Activated naive CD8-positive, alpha-beta T cell treated with anti-CD3 and anti-CD28 coated beads, Interleukin-2, amount 50 U/mL, for 24 hours (primary cell): Measurements from ENCODE around the gene SYCP2.

Source experiments
- ATAC-seq: fragments of 150-1000 bp; cut with Tn5 transposase; one replicate; pipeline ENCODE4 v1.10.0; 2021
- DNase-seq: peaks from one replicate; pipeline ENCODE4 v3.0.0; 2021
- H3K27ac Mint-ChIP-seq: one replicate; pipeline ENCODE4 v1.8.0; 2021; ENCODE audit warnings: mild to moderate bottlenecking, mixed read lengths
- H3K27me3 Mint-ChIP-seq: one replicate; pipeline ENCODE4 v1.8.0; 2021; ENCODE audit warnings: mixed read lengths
- H3K36me3 Mint-ChIP-seq: one replicate; pipeline ENCODE4 v1.8.0; 2021; ENCODE audit warnings: low read depth, mixed read lengths
- H3K4me1 Mint-ChIP-seq: one replicate; pipeline ENCODE4 v1.8.0; 2021; ENCODE audit warnings: mixed read lengths
- H3K4me3 Mint-ChIP-seq: one replicate; pipeline ENCODE4 v1.8.0; 2021; ENCODE audit warnings: mild to moderate bottlenecking, moderate library complexity, mixed read lengths
- H3K9me3 Mint-ChIP-seq: one replicate; pipeline ENCODE4 v1.8.0; 2021; ENCODE audit warnings: mixed read lengths

The SYCP2 gene

GRCh38 chr20:59936409-59936808 is 3.0 kb upstream of the SYCP2 start:
- Mint-ChIP-seq H3K4me1 (peaks cover 34% of the 10 kb centered on the region), H3K27ac (no peak overlapping the region), H3K9me3 (no peaks in the 10 kb centered on the region), H3K36me3 (peaks cover 9% of the 10 kb centered on the region), H3K4me3 (no peak overlapping the region), H3K27me3 (peaks cover 2% of the 10 kb centered on the region)
- ATAC-seq, result no peak
- no peak for DNase-seq

GRCh38 chr20:59935457-59936185 is 2.2 kb upstream of the SYCP2 start:
- no peak overlapping the region for H3K27ac Mint-ChIP-seq
- no peak overlapping the region for H3K4me3 Mint-ChIP-seq
- DNase-seq (no peak), ATAC-seq (no peak)
- no peaks in the 10 kb centered on the region for H3K9me3 Mint-ChIP-seq
- peaks cover 9% of the 10 kb centered on the region for H3K36me3 Mint-ChIP-seq
- H3K4me1 Mint-ChIP-seq, result peaks cover 28% of the 10 kb centered on the region
- peaks cover 2% of the 10 kb centered on the region for H3K27me3 Mint-ChIP-seq

- peak; percentile 84 for DNase-seq
- Mint-ChIP-seq H3K27me3 (peaks cover 2% of the 10 kb centered on the region), H3K9me3 (no peaks in the 10 kb centered on the region), H3K4me3 (peak overlapping the region; percentile 68), H3K4me1 (peaks cover 28% of the 10 kb centered on the region), H3K27ac (no peak overlapping the region), H3K36me3 (peaks cover 9% of the 10 kb centered on the region)
- ATAC-seq, result peak; percentile 84
Measured at GRCh38 chr20:59933849-59934585, 580 bp upstream of the SYCP2 start.

GRCh38 chr20:59932616-59933295 is 681 bp downstream of the SYCP2 start:
- Mint-ChIP-seq H3K4me3 (no peak overlapping the region), H3K36me3 (peaks cover 2% of the 10 kb centered on the region), H3K9me3 (no peaks in the 10 kb centered on the region), H3K4me1 (peaks cover 17% of the 10 kb centered on the region), H3K27ac (no peak overlapping the region), H3K27me3 (peaks cover 2% of the 10 kb centered on the region)
- DNase-seq (no peak), ATAC-seq (no peak)

GRCh38 chr20:59931511-59932312 is 1.7 kb downstream of the SYCP2 start:
- DNase-seq (no peak), ATAC-seq (no peak)
- peaks cover 11% of the 10 kb centered on the region for H3K4me1 Mint-ChIP-seq
- H3K9me3 Mint-ChIP-seq, result no peaks in the 10 kb centered on the region
- peaks cover 2% of the 10 kb centered on the region for H3K27me3 Mint-ChIP-seq
- H3K36me3 Mint-ChIP-seq, result peaks cover 2% of the 10 kb centered on the region
- peak overlapping the region; percentile 64 for H3K27ac Mint-ChIP-seq
- peak overlapping the region; percentile 48 for H3K4me3 Mint-ChIP-seq

GRCh38 chr20:59925899-59926298 is 7.5 kb downstream of the SYCP2 start:
- peaks cover 1% of the 10 kb centered on the region for H3K27me3 Mint-ChIP-seq
- DNase-seq, result no peak
- ATAC-seq, result no peak
- no peaks in the 10 kb centered on the region for H3K9me3 Mint-ChIP-seq
- no peaks in the 10 kb centered on the region for H3K4me1 Mint-ChIP-seq
- no peak overlapping the region for H3K4me3 Mint-ChIP-seq
- no peak overlapping the region for H3K27ac Mint-ChIP-seq
- H3K36me3 Mint-ChIP-seq, result no peaks in the 10 kb centered on the region

DNA sequence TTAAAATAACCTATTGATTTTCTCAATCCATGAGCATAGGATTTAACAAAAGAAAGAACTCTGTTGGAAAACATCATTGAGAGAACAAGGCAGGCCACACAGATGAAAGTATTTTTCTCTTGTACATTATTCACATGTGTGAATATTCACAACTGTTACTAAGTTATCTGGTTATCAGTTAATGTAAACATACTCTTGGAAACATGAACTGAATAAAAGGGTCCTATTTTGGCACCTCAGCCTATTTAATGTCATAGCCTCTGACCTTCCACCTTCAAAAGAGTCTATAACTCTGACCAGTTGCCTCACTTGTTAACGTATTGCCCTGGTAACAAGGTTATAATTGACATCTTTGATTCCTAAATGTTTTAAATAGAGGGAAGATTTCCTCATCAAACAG is 8.1 kb downstream of the SYCP2 start:
- DNase-seq (no peak), ATAC-seq (no peak)
- no peak overlapping the region for H3K27ac Mint-ChIP-seq
- no peaks in the 10 kb centered on the region for H3K9me3 Mint-ChIP-seq
- no peaks in the 10 kb centered on the region for H3K4me1 Mint-ChIP-seq
- H3K4me3 Mint-ChIP-seq, result no peak overlapping the region
- peaks cover 1% of the 10 kb centered on the region for H3K27me3 Mint-ChIP-seq
- no peaks in the 10 kb centered on the region for H3K36me3 Mint-ChIP-seq

DNA sequence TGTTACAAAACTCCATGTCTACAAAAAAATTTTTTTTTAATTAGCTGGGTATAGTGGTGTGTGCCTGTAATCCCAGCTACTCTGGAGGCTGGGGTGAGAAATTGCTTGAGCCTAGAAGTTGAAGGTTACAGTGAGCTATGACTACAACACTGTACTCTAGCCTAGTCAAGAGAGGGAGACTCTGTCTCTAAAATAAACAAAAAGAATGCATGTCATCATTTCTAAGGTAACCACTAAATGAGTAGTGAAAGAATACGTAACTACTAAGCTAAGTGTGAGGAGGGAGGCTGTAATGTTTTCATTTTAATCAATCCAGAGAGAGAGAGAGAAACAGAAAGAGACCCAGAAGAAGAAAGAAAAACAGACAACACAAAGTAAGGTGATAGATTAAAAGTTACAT is 9.9 kb downstream of the SYCP2 start:
- H3K9me3 Mint-ChIP-seq, result no peaks in the 10 kb centered on the region
- ATAC-seq, result peak; percentile 20
- DNase-seq, result no peak
- no peak overlapping the region for H3K27ac Mint-ChIP-seq
- H3K27me3 Mint-ChIP-seq, result peaks cover 1% of the 10 kb centered on the region
- H3K4me1 Mint-ChIP-seq, result no peaks in the 10 kb centered on the region
- no peaks in the 10 kb centered on the region for H3K36me3 Mint-ChIP-seq
- H3K4me3 Mint-ChIP-seq, result no peak overlapping the region

DNA sequence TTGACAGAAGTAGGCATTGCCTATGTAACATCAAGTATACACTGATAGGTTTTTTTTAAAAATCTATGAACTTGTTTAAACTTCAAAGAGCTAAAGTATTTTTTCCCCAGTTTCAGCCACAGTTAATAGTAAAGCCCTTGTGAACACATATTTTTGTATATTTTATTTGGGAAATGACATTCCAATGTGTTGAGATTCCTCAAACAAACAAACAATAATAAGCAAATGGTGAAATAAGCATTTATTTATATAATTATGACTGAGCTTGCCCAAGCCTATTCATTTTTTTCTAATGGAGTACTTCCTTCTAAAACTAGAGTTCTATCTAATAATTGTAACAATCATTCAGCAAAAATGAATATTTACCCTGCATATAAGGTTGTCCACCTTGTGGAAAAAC is 12.5 kb downstream of the SYCP2 start:
- H3K27me3 Mint-ChIP-seq, result peaks cover 1% of the 10 kb centered on the region
- no peaks in the 10 kb centered on the region for H3K4me1 Mint-ChIP-seq
- no peak for ATAC-seq
- H3K27ac Mint-ChIP-seq, result no peak overlapping the region
- no peak for DNase-seq
- no peak overlapping the region for H3K4me3 Mint-ChIP-seq
- H3K36me3 Mint-ChIP-seq, result no peaks in the 10 kb centered on the region
- no peaks in the 10 kb centered on the region for H3K9me3 Mint-ChIP-seq

- ATAC-seq, result no peak
- H3K9me3 Mint-ChIP-seq, result peaks cover 6% of the 10 kb centered on the region
- DNase-seq, result no peak
- H3K4me1 Mint-ChIP-seq, result peaks cover 2% of the 10 kb centered on the region
- no peaks in the 10 kb centered on the region for H3K36me3 Mint-ChIP-seq
- H3K27me3 Mint-ChIP-seq, result no peaks in the 10 kb centered on the region
- no peak overlapping the region for H3K4me3 Mint-ChIP-seq
- H3K27ac Mint-ChIP-seq, result no peak overlapping the region
Measured at GRCh38 chr20:59912609-59913008, 20.8 kb downstream of the SYCP2 start.

DNA sequence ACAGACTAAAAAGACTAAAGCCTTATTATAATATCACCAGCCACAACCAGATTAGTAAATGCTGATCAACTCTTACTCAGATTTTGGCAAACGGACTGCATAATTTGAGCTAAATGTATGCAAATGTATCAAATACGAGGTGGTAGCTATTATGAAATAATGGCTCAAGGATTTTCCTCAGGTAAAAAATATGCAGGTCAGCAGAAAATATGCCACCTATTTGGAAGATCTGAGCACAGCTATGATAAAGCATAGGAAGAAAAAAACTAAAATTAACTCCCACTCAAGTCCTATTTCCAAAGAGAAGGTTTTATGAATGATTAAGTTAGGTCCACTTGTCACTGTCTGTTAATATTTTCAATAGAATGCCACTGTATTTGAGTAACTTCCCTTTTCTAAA is 22.4 kb downstream of the SYCP2 start:
- Mint-ChIP-seq H3K4me3 (no peak overlapping the region), H3K4me1 (peaks cover 2% of the 10 kb centered on the region), H3K27ac (no peak overlapping the region), H3K36me3 (no peaks in the 10 kb centered on the region), H3K9me3 (peaks cover 6% of the 10 kb centered on the region), H3K27me3 (no peaks in the 10 kb centered on the region)
- DNase-seq, result no peak
- ATAC-seq, result no peak

DNA sequence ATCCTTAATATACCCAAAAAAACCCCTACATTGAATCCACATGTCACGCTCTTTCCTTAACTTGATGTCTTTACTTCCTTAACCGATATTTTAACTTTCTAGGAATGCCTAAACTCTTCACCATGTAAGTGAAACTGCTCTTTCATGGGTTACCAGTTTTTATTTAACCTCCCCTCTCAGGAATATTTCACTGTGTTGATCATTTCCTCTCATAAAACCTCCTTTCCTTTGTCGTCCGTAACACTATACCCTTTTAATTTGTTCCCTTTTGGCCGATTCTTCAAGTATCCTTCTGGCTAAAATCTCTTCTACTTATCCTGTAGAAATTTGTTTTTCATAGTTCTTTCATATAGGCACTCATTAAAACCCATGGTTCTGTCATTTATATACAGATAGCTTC is 24.6 kb downstream of the SYCP2 start:
- Mint-ChIP-seq H3K27me3 (no peaks in the 10 kb centered on the region), H3K4me1 (peaks cover 2% of the 10 kb centered on the region), H3K27ac (no peak overlapping the region), H3K9me3 (peaks cover 6% of the 10 kb centered on the region), H3K4me3 (no peak overlapping the region), H3K36me3 (no peaks in the 10 kb centered on the region)
- no peak for DNase-seq
- no peak for ATAC-seq

DNA sequence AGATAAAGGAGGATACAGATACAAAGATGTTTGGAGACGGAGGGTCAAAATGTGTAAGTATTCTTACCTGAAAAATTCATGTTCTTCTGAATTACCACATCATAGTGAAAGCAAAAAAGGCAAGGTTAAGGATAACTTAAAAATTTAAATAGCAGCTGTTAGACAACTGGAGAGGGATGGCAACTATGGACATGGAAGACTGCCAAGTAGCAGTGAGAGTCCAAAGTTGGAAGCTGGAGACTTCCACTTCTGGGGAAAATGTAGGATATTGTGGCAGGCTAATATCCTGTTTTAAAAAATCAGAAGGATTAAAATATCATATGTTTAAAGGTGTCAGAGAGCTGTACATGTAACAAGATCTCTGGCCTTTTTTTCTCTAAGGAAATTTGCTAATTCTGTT is 29.8 kb downstream of the SYCP2 start:
- Mint-ChIP-seq H3K27ac (no peak overlapping the region), H3K4me3 (no peak overlapping the region), H3K9me3 (no peaks in the 10 kb centered on the region), H3K36me3 (no peaks in the 10 kb centered on the region), H3K4me1 (no peaks in the 10 kb centered on the region), H3K27me3 (peaks cover 2% of the 10 kb centered on the region)
- DNase-seq (no peak), ATAC-seq (no peak)

DNA sequence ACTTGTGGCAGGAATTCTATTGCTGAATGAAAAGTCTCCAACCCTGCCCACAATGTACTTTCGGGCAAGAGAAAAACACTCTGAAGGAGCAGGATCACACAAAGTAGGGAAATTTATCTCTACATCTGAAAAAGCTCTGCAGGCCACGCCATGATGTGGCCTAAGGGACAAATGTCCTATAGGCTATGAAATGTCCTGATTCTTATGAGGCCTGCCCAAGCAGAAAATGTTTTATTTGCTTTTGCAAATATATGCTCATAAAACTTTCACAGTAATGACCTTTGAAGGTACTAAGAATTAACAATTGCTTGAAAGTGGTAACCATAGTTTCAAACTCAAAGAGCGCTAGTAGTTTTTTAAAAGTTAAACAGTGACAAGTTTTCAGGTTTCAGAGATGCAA is 31.0 kb downstream of the SYCP2 start:
- no peaks in the 10 kb centered on the region for H3K9me3 Mint-ChIP-seq
- H3K4me3 Mint-ChIP-seq, result no peak overlapping the region
- H3K4me1 Mint-ChIP-seq, result no peaks in the 10 kb centered on the region
- peaks cover 2% of the 10 kb centered on the region for H3K27me3 Mint-ChIP-seq
- no peak overlapping the region for H3K27ac Mint-ChIP-seq
- H3K36me3 Mint-ChIP-seq, result peaks cover 2% of the 10 kb centered on the region
- DNase-seq (no peak), ATAC-seq (no peak)
